OCI-LY7 (cell line): ENCODE measurements around the gene SCFD2. TPM values are rescaled to one million over a fixed set of nuclear protein-coding genes. Genes with fewer than 3 reads are reported as not detected.

Experiments used
- BruUV-seq: library from RNA; stranded (reverse); fragments of 400-500 nt; replicated peaks from 2 replicates; lab custom pipeline; 2021; lab: Mats Ljungman, UMichigan
- CTCF ChIA-PET: fragments of 300-600 bp; sonication (Branson Sonifier 250); formaldehyde crosslinking; loops from one replicate; lab custom pipeline; 2022; ENCODE audit warnings: antibody characterized with exemption; ENCODE audit not compliant: unreplicated experiment; lab: Charles Lee
- POLR2A ChIA-PET: fragments of 300-600 bp; sonication (Branson Sonifier 250); formaldehyde crosslinking; loops from one replicate; lab custom pipeline; 2022; ENCODE audit warnings: antibody characterized with exemption; lab: Charles Lee
- DNase-seq: peaks from one replicate; pipeline ENCODE4 v3.0.0-alpha.2; 2015; ENCODE audit warnings: low spot score
- H2AFZ ChIP-seq: fragments of 200-600 bp; sonication (generic), shearing (Covaris generic); 2 replicates; pipeline ENCODE4 v1.6.1; 2014; ENCODE audit warnings: mild to moderate bottlenecking, antibody characterized with exemption, low read length, moderate library complexity
- H3K27ac ChIP-seq: fragments of 200-600 bp; sonication (generic); 2 replicates; pipeline ENCODE4 v1.5.1; 2014; ENCODE audit warnings: mixed run types, low read depth, mild to moderate bottlenecking, moderate library complexity, low read length, inconsistent platforms; ENCODE audit not compliant: poor library complexity, severe bottlenecking
- H3K36me3 ChIP-seq: fragments of 200-600 bp; sonication (generic); 2 replicates; pipeline ENCODE4 v1.6.1; 2014; ENCODE audit warnings: mild to moderate bottlenecking, antibody characterized with exemption, low read length, moderate library complexity, mixed read lengths; ENCODE audit not compliant: insufficient read depth
- H3K4me1 ChIP-seq: fragments of 200-600 bp; sonication (generic); 2 replicates; pipeline ENCODE4 v1.5.1; 2014; ENCODE audit warnings: mild to moderate bottlenecking, low read length; ENCODE audit not compliant: insufficient read depth, poor library complexity, severe bottlenecking
- H3K4me2 ChIP-seq: fragments of 200-600 bp; sonication (generic); 2 replicates; pipeline ENCODE4 v1.6.1; 2014; ENCODE audit warnings: mild to moderate bottlenecking, low read length
- H3K4me3 ChIP-seq: fragments of 200-600 bp; sonication (generic); 2 replicates; pipeline ENCODE4 v1.5.1; 2014; ENCODE audit warnings: mild to moderate bottlenecking, low read depth, low read length; ENCODE audit not compliant: poor library complexity, severe bottlenecking
- H3K79me2 ChIP-seq: fragments of 200-600 bp; sonication (generic); 2 replicates; pipeline ENCODE4 v1.6.1; 2016; ENCODE audit warnings: low read depth, mild to moderate bottlenecking, low read length, moderate library complexity, mixed read lengths; ENCODE audit not compliant: insufficient read depth
- H3K9me2 ChIP-seq: fragments of 200-600 bp; sonication (generic); 2 replicates; pipeline ENCODE4 v1.6.1; 2016; ENCODE audit warnings: mild to moderate bottlenecking, low read length, mixed read lengths; ENCODE audit not compliant: insufficient read depth
- H3K9me3 ChIP-seq: fragments of 200-600 bp; sonication (generic); 2 replicates; pipeline ENCODE4 v1.6.1; 2014; ENCODE audit warnings: mild to moderate bottlenecking, mixed run types, low read length, mixed read lengths
- H4K20me1 ChIP-seq: fragments of 200-600 bp; sonication (generic); 2 replicates; pipeline ENCODE4 v1.6.1; 2014; ENCODE audit warnings: mild to moderate bottlenecking, antibody characterized with exemption, low read length, moderate library complexity, mixed read lengths; ENCODE audit not compliant: insufficient read depth
- EZH2phosphoT487 ChIP-seq: fragments of 200-600 bp; sonication (generic); IDR thresholded peaks from 2 replicates; pipeline ENCODE4 v1.6.1; 2018; ENCODE audit warnings: low read depth, borderline replicate concordance, mild to moderate bottlenecking, mixed run types, antibody characterized with exemption, low read length, moderate library complexity, mixed read lengths
- intact Hi-C: fragments of 100-400 bp; cut with micrococcal nuclease; formaldehyde crosslinking; loops from one replicate; pipeline ENCODE4 v1.10.0; 2022; ENCODE audit not compliant: unreplicated experiment
- total RNA-seq, 2 experiments: library from RNA; depleted of rRNA in 1 of 2; stranded (reverse); fragments of >200 nt in 1 of 2; shearing (Covaris generic) in 1 of 2; gene quantifications; 2 replicates each; pipeline ENCODE4 v1.2.3, GENCODE V29; 2014 to 2022
- TF ChIP-seq, protein P1 (sequence below): fragments of 200-600 bp; sonication (generic); conservative IDR thresholded peaks from 2 replicates; pipeline ENCODE4 v1.5.1; 2014; ENCODE audit warnings: mild to moderate bottlenecking, antibody characterized with exemption, low read length, moderate library complexity, mixed read lengths

SCFD2 gene
- total RNA-seq, 2 experiments from 2014 or later, result 27.2 to 52.0 TPM

DNA sequence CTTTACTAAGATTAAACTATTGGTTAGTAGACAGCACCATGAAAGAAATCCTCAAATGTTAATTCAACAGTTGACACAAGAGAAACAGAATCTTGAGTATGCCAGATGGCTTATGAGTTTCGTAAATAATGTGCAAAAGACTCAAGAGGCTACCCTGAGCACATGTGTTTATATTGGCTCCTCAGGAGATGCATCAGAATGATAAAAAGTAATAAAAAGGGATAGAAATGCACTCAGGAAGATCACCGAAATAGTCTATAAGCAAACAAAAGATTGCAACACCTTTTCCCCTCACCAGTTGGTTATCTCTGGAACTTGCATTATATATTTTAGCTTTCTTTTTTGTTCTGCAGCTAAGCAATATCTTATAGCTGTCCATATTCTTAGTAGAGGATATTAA is 84.4 kb downstream of the SCFD2 start:
- CTCF ChIA-PET, result no interaction called here
- Histone ChIP-seq H3K4me1 (no peaks in the 10 kb centered on the region), H3K9me3 (no peaks in the 10 kb centered on the region), H3K9me2 (no peaks in the 10 kb centered on the region), H3K4me3 (no peak overlapping the region), H3K27ac (no peak overlapping the region), H3K79me2 (no peaks in the 10 kb centered on the region), H2AFZ (no peak overlapping the region), H3K36me3 (no peaks in the 10 kb centered on the region; the same call in 1 of the 2 replicates), H3K4me2 (no peak overlapping the region), H4K20me1 (no peaks in the 10 kb centered on the region)
- intact Hi-C loops, result no loop called here
- POLR2A ChIA-PET, result no interaction called here
- TF ChIP-seq, protein P1, sequence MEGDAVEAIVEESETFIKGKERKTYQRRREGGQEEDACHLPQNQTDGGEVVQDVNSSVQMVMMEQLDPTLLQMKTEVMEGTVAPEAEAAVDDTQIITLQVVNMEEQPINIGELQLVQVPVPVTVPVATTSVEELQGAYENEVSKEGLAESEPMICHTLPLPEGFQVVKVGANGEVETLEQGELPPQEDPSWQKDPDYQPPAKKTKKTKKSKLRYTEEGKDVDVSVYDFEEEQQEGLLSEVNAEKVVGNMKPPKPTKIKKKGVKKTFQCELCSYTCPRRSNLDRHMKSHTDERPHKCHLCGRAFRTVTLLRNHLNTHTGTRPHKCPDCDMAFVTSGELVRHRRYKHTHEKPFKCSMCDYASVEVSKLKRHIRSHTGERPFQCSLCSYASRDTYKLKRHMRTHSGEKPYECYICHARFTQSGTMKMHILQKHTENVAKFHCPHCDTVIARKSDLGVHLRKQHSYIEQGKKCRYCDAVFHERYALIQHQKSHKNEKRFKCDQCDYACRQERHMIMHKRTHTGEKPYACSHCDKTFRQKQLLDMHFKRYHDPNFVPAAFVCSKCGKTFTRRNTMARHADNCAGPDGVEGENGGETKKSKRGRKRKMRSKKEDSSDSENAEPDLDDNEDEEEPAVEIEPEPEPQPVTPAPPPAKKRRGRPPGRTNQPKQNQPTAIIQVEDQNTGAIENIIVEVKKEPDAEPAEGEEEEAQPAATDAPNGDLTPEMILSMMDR, result no peak
- TF ChIP-seq EZH2phosphoT487, result no peak
- DNase-seq, result no peak
- BruUV-seq, result no TSS peak

DNA sequence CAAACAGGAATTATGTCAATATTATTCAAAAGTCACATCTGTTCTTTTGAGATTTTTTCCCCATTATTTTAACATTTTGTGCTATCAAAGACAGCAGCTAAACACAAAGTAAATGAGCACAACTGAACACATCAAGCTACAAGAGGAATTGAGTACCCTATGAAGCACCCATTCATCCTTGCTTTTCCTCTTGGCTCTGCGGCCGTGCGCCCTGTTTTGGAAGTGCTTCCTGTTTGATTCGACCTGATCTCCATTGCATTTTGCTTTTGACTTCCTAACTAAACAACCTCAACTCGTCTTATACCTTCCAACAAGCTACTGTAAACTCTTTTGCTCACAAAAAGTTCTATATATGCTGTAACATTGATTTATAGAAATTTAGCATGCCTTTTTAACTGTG is 85.0 kb downstream of the SCFD2 start:
- H3K79me2 ChIP-seq, result no peaks in the 10 kb centered on the region
- H3K4me2 ChIP-seq, result no peak overlapping the region
- no peak overlapping the region for H3K27ac ChIP-seq
- ChIA-PET CTCF (no interaction called here), POLR2A (no interaction called here)
- no peaks in the 10 kb centered on the region; the same call in 1 of the 2 replicates for H3K36me3 ChIP-seq
- no TSS peak for BruUV-seq
- H2AFZ ChIP-seq, result no peak overlapping the region
- H3K9me2 ChIP-seq, result no peaks in the 10 kb centered on the region
- no peak overlapping the region for H3K4me3 ChIP-seq
- H4K20me1 ChIP-seq, result no peaks in the 10 kb centered on the region
- TF ChIP-seq EZH2phosphoT487, result no peak
- TF ChIP-seq, protein P1, result no peak
- intact Hi-C loops, result no loop called here
- no peak for DNase-seq
- no peaks in the 10 kb centered on the region for H3K4me1 ChIP-seq
- no peaks in the 10 kb centered on the region for H3K9me3 ChIP-seq

DNA sequence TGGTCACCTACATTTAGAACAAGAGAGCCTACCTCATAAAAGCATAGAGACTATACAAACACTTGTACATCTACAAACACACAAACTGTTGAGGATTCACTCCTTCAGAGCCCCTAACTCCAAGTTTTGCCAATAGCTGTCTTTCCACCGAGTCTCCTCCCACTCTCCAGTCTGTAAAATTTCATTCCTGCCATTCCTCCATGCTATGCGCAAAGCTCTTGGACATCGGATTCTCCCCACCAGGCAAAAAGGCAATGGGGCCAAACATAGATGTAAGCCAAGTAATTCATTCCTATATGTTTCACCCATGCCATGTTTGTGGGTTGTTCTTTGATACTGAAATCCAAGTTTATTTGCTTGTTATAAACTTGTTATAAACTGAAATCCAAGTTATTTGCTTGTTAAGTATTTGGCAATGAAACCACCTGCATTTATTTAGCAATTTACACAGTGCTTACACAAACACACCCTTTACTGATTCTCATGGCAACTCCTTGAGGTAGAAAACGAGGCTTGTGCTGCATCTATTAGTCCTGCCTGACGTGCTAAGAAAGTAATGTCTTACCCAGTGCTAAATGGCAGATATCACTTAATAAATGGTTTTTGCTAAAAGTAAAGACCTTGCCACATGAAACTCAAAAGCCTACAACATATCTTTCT is 91.1 kb downstream of the SCFD2 start:
- H3K9me3 ChIP-seq, result no peaks in the 10 kb centered on the region
- no peaks in the 10 kb centered on the region for H4K20me1 ChIP-seq
- CTCF ChIA-PET, result no interaction called here
- no peak for TF ChIP-seq EZH2phosphoT487
- TF ChIP-seq, protein P1, result no peak
- BruUV-seq, result no TSS peak
- no peaks in the 10 kb centered on the region for H3K4me1 ChIP-seq
- no peaks in the 10 kb centered on the region; the same call in 1 of the 2 replicates for H3K36me3 ChIP-seq
- no peak overlapping the region for H2AFZ ChIP-seq
- DNase-seq, result no peak
- POLR2A ChIA-PET, result no interaction called here
- H3K4me2 ChIP-seq, result no peak overlapping the region
- H3K9me2 ChIP-seq, result no peaks in the 10 kb centered on the region
- intact Hi-C loops, result no loop called here
- H3K4me3 ChIP-seq, result no peak overlapping the region
- H3K79me2 ChIP-seq, result no peaks in the 10 kb centered on the region
- no peak overlapping the region for H3K27ac ChIP-seq
